Measurements from ENCODE around the gene PPM1K. TPM values are rescaled to one million over a fixed set of nuclear protein-coding genes. Genes with fewer than 3 reads are reported as not detected.

The PPM1K gene
- total and polyA plus RNA-seq, 4 experiments from 2014 or later = 82.2 to 84.5 (median 84.0) TPM

DNA sequence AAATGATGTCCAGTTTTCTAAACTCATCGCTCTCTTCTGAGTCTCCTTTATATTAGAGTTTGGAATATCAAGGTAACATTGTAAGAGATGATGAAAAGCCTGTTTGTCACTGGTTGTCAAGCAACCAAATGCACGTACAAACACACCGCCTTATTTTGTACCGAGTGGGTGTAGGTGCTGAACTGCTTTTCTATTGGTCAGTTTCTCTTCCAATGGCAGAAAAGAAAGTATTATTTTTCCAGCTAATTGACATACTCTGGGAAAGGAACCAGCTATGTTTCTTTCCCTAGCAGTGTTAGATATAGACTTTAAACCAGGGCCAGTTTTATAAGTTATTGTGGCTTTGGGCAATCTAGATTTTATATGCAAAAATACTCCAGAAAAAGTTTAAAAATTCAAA, 6.6 kb upstream of the PPM1K start:
- Histone ChIP-seq H3K36me3 (ENCODE audit: insufficient read depth, low read length) (no peaks in the 10 kb centered on the region), H3K4me3 (ENCODE audit: low read length in 2 of 2) (no peak overlapping the region), H3K9me3 (ENCODE audit: control insufficient read depth in 1 of 2, low read length in 2 of 2) (no peaks in the 10 kb centered on the region), H3K27me3 (ENCODE audit: insufficient read depth, low read length) (no peaks in the 10 kb centered on the region), H3K4me1 (ENCODE audit: insufficient read depth, low read length) (no peaks in the 10 kb centered on the region), H3K27ac (ENCODE audit: low read depth, low read length) (no peak overlapping the region)
- no peak overlapping the region for H3K4me3 Mint-ChIP-seq
- DNase-seq = no peak
- CTCF ChIA-PET (ENCODE audit: partially characterized antibody) = no interaction called here
- no peaks in the 10 kb centered on the region for H3K9me3 Mint-ChIP-seq
- peaks cover 0 to 2% (median 0%) of the 10 kb centered on the region in 4 donors for H3K4me1 Mint-ChIP-seq
- H3K36me3 Mint-ChIP-seq = no peaks in the 10 kb centered on the region
- intact Hi-C loops (cut with micrococcal nuclease) = no loop called here
- H3K27ac Mint-ChIP-seq = no peak overlapping the region
- POLR2A ChIA-PET (ENCODE audit: partially characterized antibody) = interaction anchor here (1.6 kb wide), 1 partner anchor 166 kb away, joined by 5 read pairs; the partner anchor contains the start of gene HERC5
- H3K27me3 Mint-ChIP-seq = peaks cover 0 to 1% of the 10 kb centered on the region in 2 donors

DNA sequence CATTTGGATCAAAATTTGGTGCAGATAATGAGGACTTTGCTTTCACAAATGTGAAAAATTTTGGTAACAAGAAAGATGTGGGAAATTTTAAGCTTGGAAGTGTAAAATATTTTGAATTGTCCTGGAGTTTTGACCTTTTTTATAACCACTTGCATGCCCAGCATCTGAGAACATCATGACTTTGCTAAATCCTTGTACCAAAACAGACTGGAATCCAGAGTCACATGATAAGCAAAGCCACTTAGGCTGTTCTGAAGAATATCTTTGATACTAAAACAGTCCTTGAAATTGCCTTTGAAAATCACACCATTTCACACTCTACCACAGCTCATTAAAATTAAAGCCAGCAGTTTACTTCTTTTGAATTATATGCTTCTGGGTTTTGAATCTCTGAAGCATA, 2.5 kb upstream of the PPM1K start:
- peaks cover 16 to 35% (median 23%) of the 10 kb centered on the region in 4 donors for H3K4me1 Mint-ChIP-seq
- CTCF ChIA-PET (ENCODE audit: partially characterized antibody) = interaction anchor here (0.7 to 1.6 kb wide), 2 partner anchors 82 to 252 kb away, joined by 3 read pairs; no protein-coding TSS in a partner anchor
- no peaks in the 10 kb centered on the region for H3K9me3 ChIP-seq (ENCODE audit: control insufficient read depth in 1 of 2, low read length in 2 of 2)
- no peak overlapping the region for H3K4me3 Mint-ChIP-seq
- intact Hi-C loops (cut with micrococcal nuclease) = no loop called here
- H3K27me3 Mint-ChIP-seq = peaks cover 0 to 1% of the 10 kb centered on the region in 2 donors
- peak overlapping the region in 2 of 7 donors; percentile 18 to 100 for H3K27ac Mint-ChIP-seq
- H3K4me3 ChIP-seq (ENCODE audit: low read length in 2 of 2) = no peak overlapping the region
- POLR2A ChIA-PET (ENCODE audit: partially characterized antibody) = interaction anchor here (0.6 to 4.8 kb wide), 2 partner anchors 91 to 170 kb away, joined by 3 to 66 read pairs; partner anchors contain the start of genes HERC5 and HERC6
- H3K36me3 ChIP-seq (ENCODE audit: insufficient read depth, low read length) = no peaks in the 10 kb centered on the region
- peaks cover 0 to 15% of the 10 kb centered on the region in 2 donors for H3K36me3 Mint-ChIP-seq
- H3K27ac ChIP-seq (ENCODE audit: low read depth, low read length) = no peak overlapping the region
- peaks cover 19% of the 10 kb centered on the region for H3K4me1 ChIP-seq (ENCODE audit: insufficient read depth, low read length)
- H3K9me3 Mint-ChIP-seq = peaks cover 0 to 2% (median 0%) of the 10 kb centered on the region in 8 donors
- no peak for DNase-seq
- H3K27me3 ChIP-seq (ENCODE audit: insufficient read depth, low read length) = no peaks in the 10 kb centered on the region

DNA sequence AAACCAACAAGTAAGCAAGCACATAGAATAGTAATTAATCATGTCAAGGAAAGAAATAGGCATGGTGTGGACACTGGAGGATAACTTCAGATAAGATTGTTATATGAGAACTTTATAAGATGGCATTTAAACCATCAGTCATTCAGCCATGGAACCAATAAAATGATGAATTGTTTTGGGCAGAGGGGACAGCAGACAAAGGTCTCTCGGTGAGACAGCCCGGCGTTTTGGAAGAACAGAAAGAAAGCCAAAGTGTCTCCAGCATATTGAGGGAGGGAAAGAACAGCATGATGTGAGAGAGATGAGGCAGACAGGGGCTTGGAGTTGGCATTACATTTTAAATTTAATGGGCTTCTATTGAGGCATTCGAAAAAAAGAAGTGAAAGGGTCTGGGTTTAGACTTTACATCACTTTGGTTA, 883 bp upstream of the PPM1K start:
- H3K4me1 Mint-ChIP-seq = peaks cover 26 to 50% (median 36%) of the 10 kb centered on the region in 4 donors
- no peaks in the 10 kb centered on the region for H3K9me3 ChIP-seq (ENCODE audit: control insufficient read depth in 1 of 2, low read length in 2 of 2)
- H3K36me3 ChIP-seq (ENCODE audit: insufficient read depth, low read length) = no peaks in the 10 kb centered on the region
- no peak for DNase-seq
- H3K27me3 ChIP-seq (ENCODE audit: insufficient read depth, low read length) = no peaks in the 10 kb centered on the region
- ChIA-PET CTCF (ENCODE audit: partially characterized antibody) (interaction anchor here (0.7 to 2.7 kb wide), 7 partner anchors 9 to 170 kb away, joined by 3 to 18 read pairs (median 4); partner anchors contain the start of gene HERC6), POLR2A (ENCODE audit: partially characterized antibody) (interaction anchor here (0.9 to 4.8 kb wide), 24 partner anchors 9 to 1350 kb away, joined by 3 to 109 read pairs (median 7); partner anchors contain the start of genes AFF1, GPRIN3, HERC3 and HERC5)
- peaks cover 0 to 15% of the 10 kb centered on the region in 2 donors for H3K36me3 Mint-ChIP-seq
- H3K9me3 Mint-ChIP-seq = peaks cover 0 to 2% (median 0%) of the 10 kb centered on the region in 8 donors
- H3K27ac Mint-ChIP-seq = peak overlapping the region; percentile 98 to 100 (median 99)
- H3K4me1 ChIP-seq (ENCODE audit: insufficient read depth, low read length) = peaks cover 35% of the 10 kb centered on the region
- intact Hi-C loops (cut with micrococcal nuclease) = loop anchor here (2.0 kb wide), 2 partner anchors 230 to 238 kb away; partner anchors contain the start of gene PYURF
- peak overlapping the region; percentile 91 to 99 (median 96) for H3K4me3 Mint-ChIP-seq
- H3K27me3 Mint-ChIP-seq = peaks cover 0 to 1% of the 10 kb centered on the region in 2 donors
- H3K27ac ChIP-seq (ENCODE audit: low read depth, low read length) = peak overlapping the region; percentile 89
- H3K4me3 ChIP-seq (ENCODE audit: low read length in 2 of 2) = peak overlapping the region; percentile 46 to 51

DNA sequence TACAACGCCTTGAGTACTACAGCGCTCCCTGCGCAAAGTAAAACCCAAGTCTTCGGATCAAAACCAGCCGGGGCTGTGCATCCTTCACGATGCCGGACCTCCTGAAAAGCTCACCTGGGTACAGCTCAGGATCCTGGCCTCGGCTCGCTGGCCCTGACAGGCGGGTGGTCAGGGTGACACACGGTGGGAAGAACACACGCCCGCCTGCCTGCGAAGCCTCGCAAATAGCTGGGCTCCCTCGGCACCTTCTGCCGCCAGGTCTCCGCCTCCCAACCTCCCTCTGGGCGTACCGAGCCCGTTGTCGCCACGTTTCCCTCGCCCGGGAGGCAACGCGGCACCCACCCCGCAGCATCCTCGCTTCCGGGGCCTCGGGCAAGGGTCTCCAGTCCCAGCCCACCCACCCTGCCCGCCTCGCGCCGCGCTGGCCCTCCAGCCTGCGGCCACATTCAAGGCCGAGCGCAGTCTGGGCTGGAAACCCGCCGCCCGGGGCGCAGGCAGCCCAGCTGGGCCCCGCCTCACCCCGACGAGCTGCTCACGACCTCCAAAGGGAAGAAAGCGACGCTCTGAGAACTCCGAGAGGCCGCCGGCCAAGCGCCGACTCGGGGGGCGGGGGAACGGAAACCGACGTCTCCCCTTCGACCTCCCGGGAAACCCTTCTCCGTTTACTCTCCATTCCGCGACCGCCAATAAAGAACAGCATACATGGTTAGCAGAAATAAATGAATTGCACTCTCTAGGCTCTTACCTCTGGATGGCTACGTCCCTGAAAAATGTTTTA, 511 bp downstream of the PPM1K start:
- Histone ChIP-seq H3K4me1 (ENCODE audit: insufficient read depth, low read length) (peaks cover 48% of the 10 kb centered on the region), H3K4me3 (ENCODE audit: low read length in 2 of 2) (peak overlapping the region; percentile 83 to 92), H3K27me3 (ENCODE audit: insufficient read depth, low read length) (no peaks in the 10 kb centered on the region), H3K9me3 (ENCODE audit: control insufficient read depth in 1 of 2, low read length in 2 of 2) (no peaks in the 10 kb centered on the region), H3K36me3 (ENCODE audit: insufficient read depth, low read length) (no peaks in the 10 kb centered on the region), H3K27ac (ENCODE audit: low read depth, low read length) (peak overlapping the region; percentile 89)
- Mint-ChIP-seq H3K4me1 (peaks cover 33 to 64% (median 44%) of the 10 kb centered on the region in 4 donors), H3K27me3 (no peaks in the 10 kb centered on the region), H3K27ac (peak overlapping the region; percentile 99 to 100 (median 99)), H3K4me3 (peak overlapping the region; percentile 94 to 99 (median 96)), H3K9me3 (peaks cover 0 to 2% (median 0%) of the 10 kb centered on the region in 8 donors), H3K36me3 (peaks cover 0 to 17% of the 10 kb centered on the region in 2 donors)
- DNase-seq = peak; percentile 65 to 86 (median 70)
- POLR2A ChIA-PET (ENCODE audit: partially characterized antibody) = interaction anchor here (0.7 to 4.8 kb wide), 40 partner anchors 8 to 1348 kb away, joined by 3 to 109 read pairs (median 5); partner anchors contain the start of genes AFF1, GPRIN3, HERC3 and HERC5
- CTCF ChIA-PET (ENCODE audit: partially characterized antibody) = interaction anchor here (0.9 to 2.7 kb wide), 10 partner anchors 14 to 173 kb away, joined by 3 to 18 read pairs (median 4); partner anchors contain the start of genes HERC5 and HERC6
- intact Hi-C loops (cut with micrococcal nuclease) = loop anchor here (1.0 to 5.0 kb wide), 12 partner anchors 36 to 1350 kb away; partner anchors contain the start of genes GPRIN3, HERC5, NAP1L5 and PYURF

DNA sequence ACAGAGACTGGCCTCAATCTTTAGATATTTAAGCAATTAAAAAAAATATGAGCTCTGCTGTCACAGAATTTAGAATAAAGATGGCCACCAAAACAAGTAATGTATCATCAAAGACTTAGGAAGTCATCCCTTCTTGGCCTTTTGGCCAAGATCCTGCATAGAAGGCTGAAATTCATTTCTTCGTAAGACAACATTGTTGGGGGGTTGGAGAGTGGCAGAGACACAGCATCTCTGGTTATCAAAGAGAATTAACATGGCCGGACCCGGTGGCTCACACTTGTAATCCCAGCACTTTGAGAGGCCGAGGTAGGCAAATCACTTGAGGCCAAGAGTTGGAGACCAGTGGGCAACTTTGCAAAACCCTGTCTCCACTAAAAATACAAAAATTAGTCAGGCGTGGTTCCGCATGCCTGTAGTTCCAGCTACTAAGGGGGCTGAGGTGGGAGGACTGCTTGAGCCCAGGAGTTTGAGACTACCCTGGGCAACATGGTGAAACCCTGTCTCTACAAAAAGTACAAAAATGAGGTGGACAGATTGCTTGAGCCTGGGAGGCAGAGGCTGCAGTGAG, 4.0 kb downstream of the PPM1K start:
- Histone ChIP-seq H3K4me1 (ENCODE audit: insufficient read depth, low read length) (peaks cover 65% of the 10 kb centered on the region), H3K36me3 (ENCODE audit: insufficient read depth, low read length) (no peaks in the 10 kb centered on the region), H3K27ac (ENCODE audit: low read depth, low read length) (no peak overlapping the region), H3K4me3 (ENCODE audit: low read length in 2 of 2) (no peak overlapping the region), H3K9me3 (ENCODE audit: control insufficient read depth in 1 of 2, low read length in 2 of 2) (no peaks in the 10 kb centered on the region), H3K27me3 (ENCODE audit: insufficient read depth, low read length) (no peaks in the 10 kb centered on the region)
- ChIA-PET CTCF (ENCODE audit: partially characterized antibody) (interaction anchor here (1.7 to 2.0 kb wide), 2 partner anchors 8 to 236 kb away, joined by 5 to 6 read pairs; no protein-coding TSS in a partner anchor), POLR2A (ENCODE audit: partially characterized antibody) (interaction anchor here (1.0 to 1.5 kb wide), 2 partner anchors 61 to 98 kb away, joined by 3 read pairs; partner anchors contain the start of gene HERC6)
- Mint-ChIP-seq H3K27ac (peak overlapping the region in 5 of 7 donors; percentile 3 to 70 (median 25)), H3K9me3 (peaks cover 0 to 2% (median 0%) of the 10 kb centered on the region in 8 donors), H3K4me3 (peak overlapping the region in 7 of 8 donors; percentile 25 to 67 (median 51)), H3K4me1 (peaks cover 43 to 82% (median 61%) of the 10 kb centered on the region in 4 donors), H3K36me3 (peaks cover 25 to 41% of the 10 kb centered on the region in 2 donors), H3K27me3 (no peaks in the 10 kb centered on the region)
- intact Hi-C loops (cut with micrococcal nuclease) = loop anchor here (5.0 kb wide), 3 partner anchors 417 to 1273 kb away; partner anchors contain the start of gene NAP1L5
- no peak for DNase-seq

DNA sequence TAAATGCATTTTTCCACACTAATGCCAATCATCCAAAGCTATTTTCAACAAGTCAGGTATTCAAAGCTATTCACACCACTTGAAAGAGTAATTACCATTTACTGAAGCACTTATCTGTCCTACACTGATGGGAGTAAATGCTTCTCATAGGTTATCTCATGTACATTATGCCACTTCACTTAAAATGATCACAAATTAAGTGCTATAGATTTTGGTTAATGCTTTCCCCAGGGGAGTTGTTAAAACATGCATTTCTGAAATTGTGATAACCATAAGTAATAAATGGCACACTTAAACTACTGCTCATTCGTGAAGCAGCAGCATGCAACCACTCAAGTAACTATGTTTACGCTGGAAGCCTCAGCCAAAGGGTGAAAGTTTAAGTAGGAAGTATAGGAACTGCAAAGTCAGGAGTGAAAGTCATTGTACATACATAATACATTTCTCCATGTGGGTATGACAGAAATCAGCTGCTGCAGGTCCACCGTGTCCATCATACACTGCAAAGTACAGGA, 6.6 kb downstream of the PPM1K start:
- Mint-ChIP-seq H3K27me3 (no peaks in the 10 kb centered on the region), H3K9me3 (no peaks in the 10 kb centered on the region), H3K4me3 (no peak overlapping the region), H3K27ac (peak overlapping the region in 2 of 7 donors; percentile 9 to 10), H3K36me3 (peaks cover 37 to 40% of the 10 kb centered on the region in 2 donors), H3K4me1 (peaks cover 39 to 69% (median 56%) of the 10 kb centered on the region in 4 donors)
- H3K4me3 ChIP-seq (ENCODE audit: low read length in 2 of 2) = no peak overlapping the region
- no peaks in the 10 kb centered on the region for H3K9me3 ChIP-seq (ENCODE audit: control insufficient read depth in 1 of 2, low read length in 2 of 2)
- peaks cover 59% of the 10 kb centered on the region for H3K4me1 ChIP-seq (ENCODE audit: insufficient read depth, low read length)
- H3K27ac ChIP-seq (ENCODE audit: low read depth, low read length) = no peak overlapping the region
- no peaks in the 10 kb centered on the region for H3K27me3 ChIP-seq (ENCODE audit: insufficient read depth, low read length)
- intact Hi-C loops (cut with micrococcal nuclease) = no loop called here
- no peak for DNase-seq
- ChIA-PET CTCF (ENCODE audit: partially characterized antibody) (interaction anchor here (0.6 kb wide), 1 partner anchor 59 kb away, joined by 3 read pairs; no protein-coding TSS in a partner anchor), POLR2A (ENCODE audit: partially characterized antibody) (no interaction called here)
- no peaks in the 10 kb centered on the region for H3K36me3 ChIP-seq (ENCODE audit: insufficient read depth, low read length)
